ENCODE data around the gene GTPBP3. TPM values are rescaled to one million over a fixed set of nuclear protein-coding genes. Genes with fewer than 3 reads are reported as not detected.
A peak's percentile ranks its signal among the peaks of the same experiment; 100 is the strongest.

GTPBP3 gene
- total and polyA plus RNA-seq, 2 of the 8 experiments (the other 6 are each of a cell fraction or from before 2014, with no cell fraction given): 30.4 to 56.0 TPM

GRCh38 chr19:17292301-17293074, 44.9 kb upstream of the GTPBP3 start (continued):
- TF ChIP-seq, protein P1, sequence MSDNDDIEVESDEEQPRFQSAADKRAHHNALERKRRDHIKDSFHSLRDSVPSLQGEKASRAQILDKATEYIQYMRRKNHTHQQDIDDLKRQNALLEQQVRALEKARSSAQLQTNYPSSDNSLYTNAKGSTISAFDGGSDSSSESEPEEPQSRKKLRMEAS (IDR thresholded peaks at IDR 0.05): peak; percentile 93
- TF ChIP-seq GTF2F1 (IDR thresholded peaks at IDR 0.05; ENCODE audit: borderline replicate concordance, low read depth, low read length) (no peak; the same call in 1 of the 2 replicates), SIRT6 (IDR thresholded peaks at IDR 0.05; ENCODE audit: low read length) (no peak), EP300 (IDR thresholded peaks at IDR 0.05; ENCODE audit: borderline replicate concordance in 1 of 2, low read depth in 2 of 2, low read length in 2 of 2) (no peak), ASH2L (IDR thresholded peaks at IDR 0.05; ENCODE audit: low read length) (no peak), ATF3 (IDR thresholded peaks at IDR 0.05; ENCODE audit: insufficient read depth, low read depth, low read length) (no peak), RNF2 (IDR thresholded peaks at IDR 0.05; ENCODE audit: borderline replicate concordance, low read depth, low read length, missing control alignments, poor library complexity, severe bottlenecking) (no peak), PHF8 (conservative IDR thresholded peaks at IDR 0.05; ENCODE audit: low read depth, low read length) (peak; percentile 88), CBX8 (IDR thresholded peaks at IDR 0.05; ENCODE audit: borderline replicate concordance, low read depth, low read length) (no peak), SP4 (IDR thresholded peaks at IDR 0.05; ENCODE audit: low read length) (peak; percentile 80; the same call in 1 of the 2 replicates), SAP30 (IDR thresholded peaks at IDR 0.05; ENCODE audit: insufficient read depth, insufficient replicate concordance, low read length) (no peak), POU5F1 (IDR thresholded peaks at IDR 0.05; ENCODE audit: low read depth, low read length) (no peak), SUZ12 (IDR thresholded peaks at IDR 0.05; ENCODE audit: low read length) (no peak), ATF2 (IDR thresholded peaks at IDR 0.05; ENCODE audit: low read length) (no peak), TAF7 (optimal IDR thresholded peaks at IDR 0.05; ENCODE audit: borderline replicate concordance, low read depth, low read length) (peak; percentile 53), RBBP5 (IDR thresholded peaks at IDR 0.05; ENCODE audit: borderline replicate concordance, low read depth, low read length) (peak; percentile 73)
- TF ChIP-seq, protein P2, sequence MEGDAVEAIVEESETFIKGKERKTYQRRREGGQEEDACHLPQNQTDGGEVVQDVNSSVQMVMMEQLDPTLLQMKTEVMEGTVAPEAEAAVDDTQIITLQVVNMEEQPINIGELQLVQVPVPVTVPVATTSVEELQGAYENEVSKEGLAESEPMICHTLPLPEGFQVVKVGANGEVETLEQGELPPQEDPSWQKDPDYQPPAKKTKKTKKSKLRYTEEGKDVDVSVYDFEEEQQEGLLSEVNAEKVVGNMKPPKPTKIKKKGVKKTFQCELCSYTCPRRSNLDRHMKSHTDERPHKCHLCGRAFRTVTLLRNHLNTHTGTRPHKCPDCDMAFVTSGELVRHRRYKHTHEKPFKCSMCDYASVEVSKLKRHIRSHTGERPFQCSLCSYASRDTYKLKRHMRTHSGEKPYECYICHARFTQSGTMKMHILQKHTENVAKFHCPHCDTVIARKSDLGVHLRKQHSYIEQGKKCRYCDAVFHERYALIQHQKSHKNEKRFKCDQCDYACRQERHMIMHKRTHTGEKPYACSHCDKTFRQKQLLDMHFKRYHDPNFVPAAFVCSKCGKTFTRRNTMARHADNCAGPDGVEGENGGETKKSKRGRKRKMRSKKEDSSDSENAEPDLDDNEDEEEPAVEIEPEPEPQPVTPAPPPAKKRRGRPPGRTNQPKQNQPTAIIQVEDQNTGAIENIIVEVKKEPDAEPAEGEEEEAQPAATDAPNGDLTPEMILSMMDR (IDR thresholded peaks at IDR 0.05; ENCODE audit: control extremely low read depth in 1 of 3, insufficient read depth in 1 of 3, low read depth in 1 of 3, low read length in 3 of 3): peak; percentile 69 to 81 (median 74)
